Retinal pigment epithelial cell (primary cell): ENCODE results near the gene FBXL20.

ENCODE experiments used
- DNase-seq: peaks from one replicate; pipeline ENCODE4 v3.0.0-alpha.2; 2010; ENCODE audit warnings: low read depth
- H3K4me3 ChIP-seq: 2 replicates; pipeline ENCODE4 v1.5.1; 2011; ENCODE audit warnings: mild to moderate bottlenecking, low read length, control low read depth, moderate library complexity
- TF ChIP-seq, protein P1 (sequence below): conservative IDR thresholded peaks from 2 replicates; pipeline ENCODE4 v1.5.1; 2011; ENCODE audit warnings: low read depth, low read length, control low read depth, inconsistent platforms

FBXL20 gene

GRCh38 chr17:39231091-39231561, 170.3 kb downstream of the FBXL20 start:
- TF ChIP-seq, protein P1, sequence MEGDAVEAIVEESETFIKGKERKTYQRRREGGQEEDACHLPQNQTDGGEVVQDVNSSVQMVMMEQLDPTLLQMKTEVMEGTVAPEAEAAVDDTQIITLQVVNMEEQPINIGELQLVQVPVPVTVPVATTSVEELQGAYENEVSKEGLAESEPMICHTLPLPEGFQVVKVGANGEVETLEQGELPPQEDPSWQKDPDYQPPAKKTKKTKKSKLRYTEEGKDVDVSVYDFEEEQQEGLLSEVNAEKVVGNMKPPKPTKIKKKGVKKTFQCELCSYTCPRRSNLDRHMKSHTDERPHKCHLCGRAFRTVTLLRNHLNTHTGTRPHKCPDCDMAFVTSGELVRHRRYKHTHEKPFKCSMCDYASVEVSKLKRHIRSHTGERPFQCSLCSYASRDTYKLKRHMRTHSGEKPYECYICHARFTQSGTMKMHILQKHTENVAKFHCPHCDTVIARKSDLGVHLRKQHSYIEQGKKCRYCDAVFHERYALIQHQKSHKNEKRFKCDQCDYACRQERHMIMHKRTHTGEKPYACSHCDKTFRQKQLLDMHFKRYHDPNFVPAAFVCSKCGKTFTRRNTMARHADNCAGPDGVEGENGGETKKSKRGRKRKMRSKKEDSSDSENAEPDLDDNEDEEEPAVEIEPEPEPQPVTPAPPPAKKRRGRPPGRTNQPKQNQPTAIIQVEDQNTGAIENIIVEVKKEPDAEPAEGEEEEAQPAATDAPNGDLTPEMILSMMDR, result no peak
- no peak overlapping the region for H3K4me3 ChIP-seq

DNA sequence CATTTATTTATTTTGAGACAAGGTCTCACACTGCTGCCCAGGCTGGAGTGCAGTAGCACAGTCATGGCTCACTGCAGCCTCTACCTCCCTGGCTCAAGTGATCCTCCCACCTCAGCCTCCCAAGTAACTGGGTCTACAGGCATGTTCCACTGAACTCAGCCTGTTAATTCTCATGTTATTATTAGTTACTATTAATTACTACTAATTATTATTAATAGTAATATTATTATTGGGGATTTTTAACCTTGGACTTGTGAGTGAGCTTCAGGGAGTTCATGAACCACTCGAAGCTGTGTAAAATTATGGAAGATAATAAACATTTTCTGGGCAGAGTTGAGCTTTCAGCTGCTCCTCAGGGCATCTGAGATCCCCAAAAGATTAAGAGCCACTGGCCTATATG, 171.1 kb downstream of the FBXL20 start:
- no peak for DNase-seq

More at GRCh38 chr17:39231091-39231561, 170.3 kb downstream of the FBXL20 start:
- no peak for DNase-seq

DNA sequence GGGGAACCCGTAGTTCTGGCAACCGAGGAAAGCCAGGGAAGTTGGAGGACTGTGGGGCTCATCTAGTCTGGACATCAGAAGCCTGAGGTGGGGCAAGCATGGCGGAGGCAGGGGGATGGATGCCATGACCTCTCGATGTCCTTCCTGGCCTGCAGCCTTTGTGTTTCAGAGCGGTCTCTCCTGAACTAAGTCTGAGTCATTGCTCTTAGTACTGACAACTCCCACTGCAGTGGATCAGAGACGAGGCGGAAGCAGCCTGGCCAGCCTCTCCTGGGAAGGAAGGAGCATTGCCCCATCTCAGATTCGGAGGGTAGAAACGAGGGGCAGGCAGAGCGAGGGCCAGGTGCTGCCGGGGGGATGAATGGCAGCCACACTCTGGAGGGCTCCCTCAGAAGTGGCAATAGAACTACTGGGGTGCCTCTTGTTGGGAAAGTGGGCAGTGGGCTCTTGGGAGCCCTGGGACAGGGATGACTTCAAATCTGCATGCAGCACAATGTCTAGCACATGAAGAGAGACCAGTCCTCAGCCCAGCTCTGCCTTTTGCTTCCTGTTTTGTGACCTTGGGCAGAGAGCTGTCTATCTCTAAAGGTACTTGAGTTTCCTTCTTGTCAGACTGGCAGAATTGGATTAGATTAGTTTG, 172.0 kb downstream of the FBXL20 start:
- no peak overlapping the region for H3K4me3 ChIP-seq
- TF ChIP-seq, protein P1, result no peak
- no peak for DNase-seq

More for the DNA sequence above, 171.1 kb downstream of the FBXL20 start:
- no peak overlapping the region for H3K4me3 ChIP-seq
- TF ChIP-seq, protein P1, result no peak

DNA sequence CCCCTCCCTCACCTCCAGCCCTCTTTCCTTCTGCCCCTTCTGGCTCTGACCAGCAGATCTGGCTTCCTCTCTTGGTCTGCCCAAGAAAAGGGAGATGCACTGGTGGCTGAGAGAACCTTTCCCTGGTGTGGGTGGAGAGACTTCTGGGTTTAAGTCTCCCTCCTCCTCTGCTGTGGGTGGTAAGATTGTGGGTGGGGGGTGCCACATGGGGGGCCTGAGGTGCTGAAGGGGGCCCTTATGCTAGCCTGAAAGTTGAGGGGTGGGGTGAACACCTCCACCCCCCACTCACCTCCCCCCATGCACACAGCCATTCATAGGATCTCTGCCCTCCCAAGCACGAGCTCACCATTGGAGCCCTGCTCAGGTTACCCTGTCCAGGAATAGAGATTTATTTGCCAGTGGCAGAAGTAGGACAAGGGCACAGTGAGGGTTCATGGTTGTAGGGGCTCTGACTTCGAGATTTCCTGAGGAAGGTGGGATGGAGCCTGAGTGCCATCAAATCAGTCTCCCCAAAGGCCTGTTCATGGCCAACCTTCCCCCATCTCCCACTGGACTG, 174.0 kb downstream of the FBXL20 start:
- no peak overlapping the region for H3K4me3 ChIP-seq
- DNase-seq, result no peak
- TF ChIP-seq, protein P1, result no peak

DNA sequence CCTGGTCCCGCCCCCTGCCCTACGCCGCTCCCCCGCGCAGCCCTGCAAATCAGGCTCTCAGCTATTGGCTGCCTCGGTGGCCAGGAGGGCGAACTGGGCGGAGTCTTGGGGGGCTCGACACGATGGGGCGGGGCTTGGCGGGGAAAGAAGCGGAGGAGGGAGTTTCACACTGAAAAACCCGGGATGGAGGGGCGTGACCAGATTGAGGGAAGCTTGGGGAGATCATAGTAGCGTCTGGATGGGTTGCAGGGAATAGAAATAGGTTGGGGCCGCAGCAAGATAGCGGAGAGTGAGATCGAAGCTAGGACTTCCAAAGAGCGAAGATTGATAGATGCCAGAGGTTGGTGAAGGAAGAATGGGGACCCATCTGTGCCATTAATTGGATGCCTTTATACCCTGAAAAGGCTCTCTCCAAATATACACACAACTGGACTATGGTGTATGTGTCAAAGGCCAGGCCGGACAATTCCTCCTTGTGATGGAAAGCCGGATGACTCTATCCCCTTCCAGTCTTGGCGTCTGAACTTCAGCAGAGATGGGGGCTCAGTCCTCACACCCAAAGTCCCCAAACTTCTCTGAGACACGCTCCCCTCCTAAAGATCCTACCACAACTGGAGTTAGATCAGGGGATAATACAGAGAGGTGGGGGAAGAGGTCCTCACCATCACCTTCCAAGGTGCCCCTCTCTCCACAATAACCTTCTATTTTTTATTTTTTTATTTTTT, 175.3 kb downstream of the FBXL20 start:
- DNase-seq, result no peak
- peak overlapping the region; percentile 35 for H3K4me3 ChIP-seq
- TF ChIP-seq, protein P1, result no peak

DNA sequence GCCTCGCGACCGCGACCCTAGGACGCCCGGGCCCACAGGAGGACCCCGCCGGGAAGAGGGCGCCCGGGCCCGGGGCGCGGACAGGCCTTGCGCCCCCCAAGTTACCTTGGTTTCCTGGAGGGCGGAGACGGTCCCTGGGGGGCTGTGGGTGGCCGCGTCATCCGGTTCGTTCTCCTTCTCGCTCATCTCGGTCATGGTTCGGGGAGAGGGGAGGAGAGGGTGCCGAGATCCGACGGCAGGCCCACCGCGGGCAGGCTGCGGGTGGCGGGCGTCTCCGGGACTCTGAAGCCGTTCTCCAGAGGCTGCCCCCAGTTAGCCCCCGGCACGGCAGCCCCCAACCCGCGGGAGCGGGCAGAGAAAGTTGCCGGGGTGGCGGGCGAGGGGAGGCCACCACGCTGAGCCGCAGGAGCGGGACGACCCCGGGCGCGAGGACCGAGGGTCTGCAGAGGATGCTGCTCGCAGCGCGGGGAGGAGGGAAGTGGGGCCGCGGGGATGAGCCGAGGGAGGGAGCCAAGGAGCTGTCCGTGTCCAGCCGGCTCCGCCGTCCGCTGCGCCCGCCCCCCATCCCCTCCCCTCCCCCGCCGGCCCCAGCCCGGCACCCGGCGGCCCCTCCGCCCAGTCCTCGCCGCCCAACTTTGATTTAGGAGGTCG, 176.0 kb downstream of the FBXL20 start, which contains the start of gene STAC2:
TSS of gene STAC2 (minus strand) at position 638 of the 651 bp plus-strand sequence. CDS start at position 195, 443 bp downstream.
- TF ChIP-seq, protein P1, result no peak
- peak within 1 kb of the TSS; percentile 35 for H3K4me3 ChIP-seq
- no peak for DNase-seq
